ENCODE measurements around the gene NKAIN2.

The NKAIN2 gene

GRCh38 chr6:124777863-124778262 is 974.2 kb downstream of the NKAIN2 start:
- Histone ChIP-seq H3K9me3 (replicated peaks; ENCODE audit: insufficient read depth, low read length) (no peaks in the 10 kb centered on the region), H3K79me2 (ENCODE audit: low read length) (no peaks in the 10 kb centered on the region), H3K36me3 (replicated peaks; ENCODE audit: insufficient read depth, low read length) (no peaks in the 10 kb centered on the region), H4K20me1 (ENCODE audit: insufficient read depth, low read length) (no peaks in the 10 kb centered on the region), H3K27me3 (replicated peaks; ENCODE audit: insufficient read depth, low read length) (no peaks in the 10 kb centered on the region), H3K4me2 (ENCODE audit: low read depth, low read length) (no peak overlapping the region), H3K4me1 (ENCODE audit: low read length) (no peaks in the 10 kb centered on the region), H3K9ac (ENCODE audit: low read length) (no peak overlapping the region), H2AFZ (ENCODE audit: low read length) (no peak overlapping the region), H3K9me2 (replicated peaks; ENCODE audit: insufficient read depth, low read length) (no peaks in the 10 kb centered on the region), H3K4me3 (ENCODE audit: low read length) (no peak overlapping the region), H3F3A (ENCODE audit: insufficient read depth, low read length) (no peaks in the 10 kb centered on the region), H3K27ac (ENCODE audit: low read length) (no peak overlapping the region)
- no peak for TF ChIP-seq CTCF (IDR thresholded peaks at IDR 0.05; ENCODE audit: low read length)
- TF ChIP-seq EZH2 (optimal IDR thresholded peaks at IDR 0.05; ENCODE audit: low read depth, low read length): no peak
- TF ChIP-seq EZH2phosphoT487 (IDR thresholded peaks at IDR 0.05; ENCODE audit: low read length): no peak
- no peak for DNase-seq

- no peak overlapping the region for H3K27ac ChIP-seq (ENCODE audit: low read length)
- TF ChIP-seq EZH2 (optimal IDR thresholded peaks at IDR 0.05; ENCODE audit: low read depth, low read length): no peak
- no peak for TF ChIP-seq CTCF (IDR thresholded peaks at IDR 0.05; ENCODE audit: low read length)
- TF ChIP-seq EZH2phosphoT487 (IDR thresholded peaks at IDR 0.05; ENCODE audit: low read length): no peak
- H3K4me2 ChIP-seq (ENCODE audit: low read depth, low read length): no peak overlapping the region
- H3K79me2 ChIP-seq (ENCODE audit: low read length): no peaks in the 10 kb centered on the region
- H3F3A ChIP-seq (ENCODE audit: insufficient read depth, low read length): no peaks in the 10 kb centered on the region
- H3K27me3 ChIP-seq (replicated peaks; ENCODE audit: insufficient read depth, low read length): no peaks in the 10 kb centered on the region
- no peaks in the 10 kb centered on the region for H3K9me3 ChIP-seq (replicated peaks; ENCODE audit: insufficient read depth, low read length)
- no peak overlapping the region for H3K9ac ChIP-seq (ENCODE audit: low read length)
- H3K9me2 ChIP-seq (replicated peaks; ENCODE audit: insufficient read depth, low read length): no peaks in the 10 kb centered on the region
- no peaks in the 10 kb centered on the region for H3K4me1 ChIP-seq (ENCODE audit: low read length)
- no peaks in the 10 kb centered on the region for H3K36me3 ChIP-seq (replicated peaks; ENCODE audit: insufficient read depth, low read length)
- H3K4me3 ChIP-seq (ENCODE audit: low read length): no peak overlapping the region
- H4K20me1 ChIP-seq (ENCODE audit: insufficient read depth, low read length): no peaks in the 10 kb centered on the region
- no peak for DNase-seq
- no peak overlapping the region for H2AFZ ChIP-seq (ENCODE audit: low read length)
Observed at GRCh38 chr6:124780623-124781022, 977.0 kb downstream of the NKAIN2 start.

- no peak for DNase-seq
- H3K36me3 ChIP-seq (replicated peaks; ENCODE audit: insufficient read depth, low read length): no peaks in the 10 kb centered on the region
- H3K27ac ChIP-seq (ENCODE audit: low read length): no peak overlapping the region
- no peak overlapping the region for H3K9ac ChIP-seq (ENCODE audit: low read length)
- no peaks in the 10 kb centered on the region for H3K79me2 ChIP-seq (ENCODE audit: low read length)
- H3K9me3 ChIP-seq (replicated peaks; ENCODE audit: insufficient read depth, low read length): no peaks in the 10 kb centered on the region
- H3F3A ChIP-seq (ENCODE audit: insufficient read depth, low read length): no peaks in the 10 kb centered on the region
- H3K9me2 ChIP-seq (replicated peaks; ENCODE audit: insufficient read depth, low read length): no peaks in the 10 kb centered on the region
- no peak overlapping the region for H3K4me3 ChIP-seq (ENCODE audit: low read length)
- no peaks in the 10 kb centered on the region for H3K4me1 ChIP-seq (ENCODE audit: low read length)
- no peak for TF ChIP-seq CTCF (IDR thresholded peaks at IDR 0.05; ENCODE audit: low read length)
- no peak for TF ChIP-seq EZH2phosphoT487 (IDR thresholded peaks at IDR 0.05; ENCODE audit: low read length)
- no peak for TF ChIP-seq EZH2 (optimal IDR thresholded peaks at IDR 0.05; ENCODE audit: low read depth, low read length)
- H4K20me1 ChIP-seq (ENCODE audit: insufficient read depth, low read length): no peaks in the 10 kb centered on the region
- no peaks in the 10 kb centered on the region for H3K27me3 ChIP-seq (replicated peaks; ENCODE audit: insufficient read depth, low read length)
- H2AFZ ChIP-seq (ENCODE audit: low read length): no peak overlapping the region
- H3K4me2 ChIP-seq (ENCODE audit: low read depth, low read length): no peak overlapping the region
Observed at GRCh38 chr6:124783344-124783743, 979.7 kb downstream of the NKAIN2 start.
